DND-41 (cell line): ENCODE results near the gene IFNL2.

Experiments used
- CTCF ChIP-seq: IDR thresholded peaks from 2 replicates; pipeline ENCODE4 v1.5.1; 2012; ENCODE audit warnings: borderline replicate concordance, low read length, moderate library complexity, mild to moderate bottlenecking; ENCODE audit not compliant: poor library complexity, severe bottlenecking; ENCODE audit errors: extremely low read depth
- EZH2 ChIP-seq: IDR thresholded peaks from 3 replicates; pipeline ENCODE4 v1.6.1; 2012; ENCODE audit warnings: borderline replicate concordance, low read depth, mild to moderate bottlenecking, moderate library complexity, low read length, inconsistent platforms; ENCODE audit not compliant: severe bottlenecking

- no peak for TF ChIP-seq CTCF
- TF ChIP-seq EZH2, result no peak
Measured at GRCh38 chr19:39275578-39275977, 7.4 kb downstream of the IFNL2 start.
